HepG2 (cell line): Measurements from ENCODE around the gene KIF1C. TPM values are rescaled to one million over a fixed set of nuclear protein-coding genes. Genes with fewer than 3 reads are reported as not detected.

Experiments used
- BHLHE40 ChIP-seq: IDR thresholded peaks from 2 replicates; pipeline ENCODE4 v1.6.1; 2011; ENCODE audit warnings: low read length, improper control_type of control experiment
- HNF4G ChIP-seq, 2 experiments: sonication (generic) in 1 of 2; formaldehyde crosslinking in 1 of 2; IDR thresholded peaks; 2 replicates each; pipeline versions ENCODE4 v1.4.0 to v1.6.1; 2011 to 2020; ENCODE audit warnings: borderline replicate concordance in 2 of 2, low read depth in 2 of 2, mild to moderate bottlenecking in 2 of 2, low read length in 1 of 2, missing genetic modification reagents in 1 of 2, moderate library complexity in 1 of 2
- KLF12 ChIP-seq: sonication (generic); formaldehyde crosslinking; IDR thresholded peaks from 2 replicates; pipeline ENCODE4 v1.4.0; 2020; ENCODE audit warnings: missing genetic modification reagents, borderline replicate concordance
- NR2C2 ChIP-seq: sonication (generic); formaldehyde crosslinking; IDR thresholded peaks from 2 replicates; pipeline ENCODE4 v1.4.0; 2020; ENCODE audit warnings: missing genetic modification reagents, mild to moderate bottlenecking, moderate library complexity, borderline replicate concordance
- RBM22 ChIP-seq: fragments of 200-400 bp; formaldehyde crosslinking; optimal IDR thresholded peaks from 2 replicates; pipeline ENCODE3; 2017; ENCODE audit warnings: mild to moderate bottlenecking, low read length, moderate library complexity
- RXRA ChIP-seq: sonication (generic); formaldehyde crosslinking; IDR thresholded peaks from 2 replicates; pipeline ENCODE4 v1.5.1; 2020; ENCODE audit warnings: missing genetic modification reagents
- SIN3A ChIP-seq: IDR thresholded peaks from 2 replicates; pipeline ENCODE4 v1.6.1; 2011; ENCODE audit warnings: low read depth, mild to moderate bottlenecking, control low read depth, low read length, borderline replicate concordance
- TAF1 ChIP-seq: sonication (generic); formaldehyde crosslinking; IDR thresholded peaks from 2 replicates; pipeline ENCODE4 v1.4.0; 2020; ENCODE audit warnings: missing genetic modification reagents
- ZNF44 ChIP-seq: sonication (generic); formaldehyde crosslinking; IDR thresholded peaks from 2 replicates; pipeline ENCODE4 v1.5.1; 2020; ENCODE audit warnings: mild to moderate bottlenecking, missing genetic modification reagents
- ZNF772 ChIP-seq: sonication (generic); formaldehyde crosslinking; IDR thresholded peaks from 2 replicates; pipeline ENCODE4 v1.5.0; 2020; ENCODE audit warnings: mild to moderate bottlenecking, missing genetic modification reagents
- ZNF777 ChIP-seq: sonication (generic); formaldehyde crosslinking; IDR thresholded peaks from 2 replicates; pipeline ENCODE4 v1.4.0; 2020; ENCODE audit warnings: missing genetic modification reagents
- polyA plus RNA-seq, 8 experiments: library from polyadenylated mRNA; depleted of rRNA in 3 of 8; stranded (reverse) in 7 of 8; unstranded in 1 of 8; fragments of >200 nt; fragmentation: Illumina TruSeq in 4 of 8; extraction: Trizol in 4 of 8; gene quantifications; 2 replicates each; pipeline versions ENCODE4 v1.2.1 to v1.2.3, GENCODE V29; 2011 to 2016; ENCODE audit warnings: low read depth in 4 of 8, missing spikeins in 1 of 8, mixed read lengths in 1 of 8; ENCODE audit not compliant: insufficient read depth in 1 of 8
- total RNA-seq, 5 experiments: library from RNA; depleted of rRNA; stranded (reverse); fragments of >200 nt; fragmentation: Illumina TruSeq; extraction: Trizol; gene quantifications; 2 replicates each; pipeline ENCODE4 v1.2.3, GENCODE V29; 2016; ENCODE audit warnings: low read depth in 1 of 5
- TF ChIP-seq, protein P1 (sequence below): sonication (generic); formaldehyde crosslinking; IDR thresholded peaks from 2 replicates; pipeline ENCODE4 v1.5.0; 2020; ENCODE audit warnings: mild to moderate bottlenecking, missing genetic modification reagents, borderline replicate concordance
- TF ChIP-seq, protein P2 (sequence below): sonication (generic); formaldehyde crosslinking; IDR thresholded peaks from 2 replicates; pipeline ENCODE4 v1.4.0; 2020; ENCODE audit warnings: missing genetic modification reagents
- TF ChIP-seq, protein P3 (sequence below): sonication (generic); formaldehyde crosslinking; conservative IDR thresholded peaks from 2 replicates; pipeline ENCODE4 v1.8.0; 2022; ENCODE audit warnings: missing genetic modification reagents
- TF ChIP-seq, protein P4 (sequence below): sonication (generic); formaldehyde crosslinking; IDR thresholded peaks from 2 replicates; pipeline ENCODE4 v1.5.0; 2020; ENCODE audit warnings: missing genetic modification reagents

KIF1C gene
- total and polyA plus RNA-seq, 2 of the 13 experiments (the other 11 are each of a cell fraction or from before 2014, with no cell fraction given) = 70.0 to 104 TPM

DNA sequence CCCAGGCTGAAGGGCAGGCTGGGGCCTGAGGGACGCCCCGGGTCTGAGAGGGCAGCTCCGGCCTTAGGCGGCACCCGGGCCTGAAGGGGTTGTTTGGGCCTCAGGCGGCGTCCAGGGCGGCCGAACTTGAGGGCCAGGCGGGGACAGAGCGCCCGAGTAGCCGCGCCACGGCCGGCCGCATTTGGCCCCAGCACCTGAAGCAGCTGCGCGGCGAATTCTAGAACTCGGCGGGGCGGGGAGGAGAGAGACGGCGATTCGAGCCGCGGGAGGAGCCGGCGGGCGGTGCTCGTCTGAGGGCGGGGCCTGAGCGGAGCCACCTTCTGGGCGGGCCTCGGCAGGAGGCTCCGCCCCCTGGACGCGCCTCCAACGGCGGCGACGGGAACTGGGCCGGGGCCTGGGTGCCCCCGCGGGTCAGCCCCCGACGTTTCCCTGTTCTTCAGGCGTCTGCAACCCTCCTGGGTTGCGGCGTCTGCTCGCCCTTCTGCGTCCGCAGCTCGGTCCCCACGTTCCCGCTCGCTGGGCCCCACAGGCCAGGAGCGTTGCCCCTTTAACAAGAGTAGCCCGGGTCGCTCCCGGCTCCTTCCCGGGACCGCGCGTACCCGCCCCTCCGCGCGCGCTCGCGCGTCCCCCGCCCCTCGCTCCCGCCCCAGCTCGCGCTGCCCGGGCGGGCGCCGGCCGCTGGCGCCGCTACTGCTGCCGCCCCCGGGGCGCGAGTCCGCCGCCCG is at the start of gene KIF1C, which contains the start of gene INCA1 (continued):
- TF ChIP-seq TAF1 (CRISPR knock-in tag) (peak; percentile 65), RBM22 (peak; percentile 46), ZNF44 (CRISPR knock-in tag) (no peak), RXRA (CRISPR knock-in tag) (peak; percentile 46; the same call in 1 of the 2 replicates), ZNF777 (peak; percentile 85), BHLHE40 (peak; percentile 2; the same call in 1 of the 2 replicates), NR2C2 (CRISPR knock-in tag) (0 out of 2 replicates have a peak, but pooled peaks have one; percentile 45), ZNF772 (CRISPR knock-in tag) (peak; percentile 25; the same call in 1 of the 2 replicates), HNF4G (IDR thresholded peaks at IDR 0.05; ENCODE audit: borderline replicate concordance, low read depth, low read length) (no peak), HNF4G (CRISPR knock-in tag; IDR thresholded peaks at IDR 0.05; ENCODE audit: borderline replicate concordance, low read depth) (0 out of 2 replicates have a peak, but pooled peaks have one; percentile 26), KLF12 (no peak; the same call in 1 of the 2 replicates), SIN3A (peak; percentile 48; the same call in 1 of the 2 replicates)
- TF ChIP-seq, protein P1, sequence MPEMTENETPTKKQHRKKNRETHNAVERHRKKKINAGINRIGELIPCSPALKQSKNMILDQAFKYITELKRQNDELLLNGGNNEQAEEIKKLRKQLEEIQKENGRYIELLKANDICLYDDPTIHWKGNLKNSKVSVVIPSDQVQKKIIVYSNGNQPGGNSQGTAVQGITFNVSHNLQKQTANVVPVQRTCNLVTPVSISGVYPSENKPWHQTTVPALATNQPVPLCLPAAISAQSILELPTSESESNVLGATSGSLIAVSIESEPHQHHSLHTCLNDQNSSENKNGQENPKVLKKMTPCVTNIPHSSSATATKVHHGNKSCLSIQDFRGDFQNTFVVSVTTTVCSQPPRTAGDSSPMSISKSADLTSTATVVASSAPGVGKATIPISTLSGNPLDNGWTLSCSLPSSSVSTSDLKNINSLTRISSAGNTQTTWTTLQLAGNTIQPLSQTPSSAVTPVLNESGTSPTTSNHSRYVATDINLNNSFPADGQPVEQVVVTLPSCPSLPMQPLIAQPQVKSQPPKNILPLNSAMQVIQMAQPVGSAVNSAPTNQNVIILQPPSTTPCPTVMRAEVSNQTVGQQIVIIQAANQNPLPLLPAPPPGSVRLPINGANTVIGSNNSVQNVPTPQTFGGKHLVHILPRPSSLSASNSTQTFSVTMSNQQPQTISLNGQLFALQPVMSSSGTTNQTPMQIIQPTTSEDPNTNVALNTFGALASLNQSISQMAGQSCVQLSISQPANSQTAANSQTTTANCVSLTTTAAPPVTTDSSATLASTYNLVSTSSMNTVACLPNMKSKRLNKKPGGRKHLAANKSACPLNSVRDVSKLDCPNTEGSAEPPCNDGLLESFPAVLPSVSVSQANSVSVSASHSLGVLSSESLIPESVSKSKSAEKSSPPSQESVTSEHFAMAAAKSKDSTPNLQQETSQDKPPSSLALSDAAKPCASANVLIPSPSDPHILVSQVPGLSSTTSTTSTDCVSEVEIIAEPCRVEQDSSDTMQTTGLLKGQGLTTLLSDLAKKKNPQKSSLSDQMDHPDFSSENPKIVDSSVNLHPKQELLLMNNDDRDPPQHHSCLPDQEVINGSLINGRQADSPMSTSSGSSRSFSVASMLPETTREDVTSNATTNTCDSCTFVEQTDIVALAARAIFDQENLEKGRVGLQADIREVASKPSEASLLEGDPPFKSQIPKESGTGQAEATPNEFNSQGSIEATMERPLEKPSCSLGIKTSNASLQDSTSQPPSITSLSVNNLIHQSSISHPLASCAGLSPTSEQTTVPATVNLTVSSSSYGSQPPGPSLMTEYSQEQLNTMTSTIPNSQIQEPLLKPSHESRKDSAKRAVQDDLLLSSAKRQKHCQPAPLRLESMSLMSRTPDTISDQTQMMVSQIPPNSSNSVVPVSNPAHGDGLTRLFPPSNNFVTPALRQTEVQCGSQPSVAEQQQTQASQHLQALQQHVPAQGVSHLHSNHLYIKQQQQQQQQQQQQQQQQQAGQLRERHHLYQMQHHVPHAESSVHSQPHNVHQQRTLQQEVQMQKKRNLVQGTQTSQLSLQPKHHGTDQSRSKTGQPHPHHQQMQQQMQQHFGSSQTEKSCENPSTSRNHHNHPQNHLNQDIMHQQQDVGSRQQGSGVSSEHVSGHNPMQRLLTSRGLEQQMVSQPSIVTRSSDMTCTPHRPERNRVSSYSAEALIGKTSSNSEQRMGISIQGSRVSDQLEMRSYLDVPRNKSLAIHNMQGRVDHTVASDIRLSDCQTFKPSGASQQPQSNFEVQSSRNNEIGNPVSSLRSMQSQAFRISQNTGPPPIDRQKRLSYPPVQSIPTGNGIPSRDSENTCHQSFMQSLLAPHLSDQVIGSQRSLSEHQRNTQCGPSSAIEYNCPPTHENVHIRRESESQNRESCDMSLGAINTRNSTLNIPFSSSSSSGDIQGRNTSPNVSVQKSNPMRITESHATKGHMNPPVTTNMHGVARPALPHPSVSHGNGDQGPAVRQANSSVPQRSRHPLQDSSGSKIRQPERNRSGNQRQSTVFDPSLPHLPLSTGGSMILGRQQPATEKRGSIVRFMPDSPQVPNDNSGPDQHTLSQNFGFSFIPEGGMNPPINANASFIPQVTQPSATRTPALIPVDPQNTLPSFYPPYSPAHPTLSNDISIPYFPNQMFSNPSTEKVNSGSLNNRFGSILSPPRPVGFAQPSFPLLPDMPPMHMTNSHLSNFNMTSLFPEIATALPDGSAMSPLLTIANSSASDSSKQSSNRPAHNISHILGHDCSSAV (CRISPR knock-in tag) = no peak
- TF ChIP-seq, protein P2, sequence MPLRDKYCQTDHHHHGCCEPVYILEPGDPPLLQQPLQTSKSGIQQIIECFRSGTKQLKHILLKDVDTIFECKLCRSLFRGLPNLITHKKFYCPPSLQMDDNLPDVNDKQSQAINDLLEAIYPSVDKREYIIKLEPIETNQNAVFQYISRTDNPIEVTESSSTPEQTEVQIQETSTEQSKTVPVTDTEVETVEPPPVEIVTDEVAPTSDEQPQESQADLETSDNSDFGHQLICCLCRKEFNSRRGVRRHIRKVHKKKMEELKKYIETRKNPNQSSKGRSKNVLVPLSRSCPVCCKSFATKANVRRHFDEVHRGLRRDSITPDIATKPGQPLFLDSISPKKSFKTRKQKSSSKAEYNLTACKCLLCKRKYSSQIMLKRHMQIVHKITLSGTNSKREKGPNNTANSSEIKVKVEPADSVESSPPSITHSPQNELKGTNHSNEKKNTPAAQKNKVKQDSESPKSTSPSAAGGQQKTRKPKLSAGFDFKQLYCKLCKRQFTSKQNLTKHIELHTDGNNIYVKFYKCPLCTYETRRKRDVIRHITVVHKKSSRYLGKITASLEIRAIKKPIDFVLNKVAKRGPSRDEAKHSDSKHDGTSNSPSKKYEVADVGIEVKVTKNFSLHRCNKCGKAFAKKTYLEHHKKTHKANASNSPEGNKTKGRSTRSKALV (CRISPR knock-in tag) = 0 out of 2 replicates have a peak, but pooled peaks have one; percentile 33
- TF ChIP-seq, protein P3, sequence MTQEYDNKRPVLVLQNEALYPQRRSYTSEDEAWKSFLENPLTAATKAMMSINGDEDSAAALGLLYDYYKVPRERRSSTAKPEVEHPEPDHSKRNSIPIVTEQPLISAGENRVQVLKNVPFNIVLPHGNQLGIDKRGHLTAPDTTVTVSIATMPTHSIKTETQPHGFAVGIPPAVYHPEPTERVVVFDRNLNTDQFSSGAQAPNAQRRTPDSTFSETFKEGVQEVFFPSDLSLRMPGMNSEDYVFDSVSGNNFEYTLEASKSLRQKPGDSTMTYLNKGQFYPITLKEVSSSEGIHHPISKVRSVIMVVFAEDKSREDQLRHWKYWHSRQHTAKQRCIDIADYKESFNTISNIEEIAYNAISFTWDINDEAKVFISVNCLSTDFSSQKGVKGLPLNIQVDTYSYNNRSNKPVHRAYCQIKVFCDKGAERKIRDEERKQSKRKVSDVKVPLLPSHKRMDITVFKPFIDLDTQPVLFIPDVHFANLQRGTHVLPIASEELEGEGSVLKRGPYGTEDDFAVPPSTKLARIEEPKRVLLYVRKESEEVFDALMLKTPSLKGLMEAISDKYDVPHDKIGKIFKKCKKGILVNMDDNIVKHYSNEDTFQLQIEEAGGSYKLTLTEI = no peak
- TF ChIP-seq, protein P4, sequence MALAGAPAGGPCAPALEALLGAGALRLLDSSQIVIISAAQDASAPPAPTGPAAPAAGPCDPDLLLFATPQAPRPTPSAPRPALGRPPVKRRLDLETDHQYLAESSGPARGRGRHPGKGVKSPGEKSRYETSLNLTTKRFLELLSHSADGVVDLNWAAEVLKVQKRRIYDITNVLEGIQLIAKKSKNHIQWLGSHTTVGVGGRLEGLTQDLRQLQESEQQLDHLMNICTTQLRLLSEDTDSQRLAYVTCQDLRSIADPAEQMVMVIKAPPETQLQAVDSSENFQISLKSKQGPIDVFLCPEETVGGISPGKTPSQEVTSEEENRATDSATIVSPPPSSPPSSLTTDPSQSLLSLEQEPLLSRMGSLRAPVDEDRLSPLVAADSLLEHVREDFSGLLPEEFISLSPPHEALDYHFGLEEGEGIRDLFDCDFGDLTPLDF (CRISPR knock-in tag) = peak; percentile 53
